K562 (cell line): ENCODE measurements around the gene CKMT2. TPM values are rescaled to one million over a fixed set of nuclear protein-coding genes. Genes with fewer than 3 reads are reported as not detected.

Experiments used
- DEAF1 ChIP-seq: fragments of 450-650 bp; formaldehyde crosslinking; IDR thresholded peaks from 2 replicates; pipeline ENCODE4 v1.4.0; 2020; ENCODE audit warnings: mild to moderate bottlenecking, moderate library complexity
- E2F6 ChIP-seq, 2 experiments: IDR thresholded peaks; 2 replicates each; pipeline ENCODE4 v1.6.1; 2011; ENCODE audit warnings: borderline replicate concordance in 1 of 2, control low read depth in 1 of 2, low read depth in 1 of 2, low read length in 1 of 2, mild to moderate bottlenecking in 1 of 2, mixed read lengths in 1 of 2, moderate library complexity in 1 of 2; ENCODE audit not compliant: insufficient read depth in 1 of 2, insufficient read length in 1 of 2, poor library complexity in 1 of 2, severe bottlenecking in 1 of 2; ENCODE audit errors: extremely low read depth in 1 of 2
- EZH2 ChIP-seq: IDR thresholded peaks from 2 replicates; pipeline ENCODE4 v1.6.1; 2012; ENCODE audit warnings: low read depth, mild to moderate bottlenecking, inconsistent platforms, low read length, borderline replicate concordance
- RNF2 ChIP-seq: sonication (generic); IDR thresholded peaks from 2 replicates; pipeline ENCODE4 v1.6.1; 2016
- polyA plus RNA-seq, 8 experiments: library from polyadenylated mRNA; depleted of rRNA in 4 of 8; stranded (reverse) in 5 of 8; unstranded in 3 of 8; fragments of >200 nt; fragmentation: Nextera tagmentation in 2 of 8; fragmentation: Illumina TruSeq in 1 of 8; extraction: Ambion mirVana in 2 of 8; extraction: Trizol in 1 of 8; gene quantifications; 2 replicates each; pipeline versions ENCODE4 v1.2.1 to v1.2.3, GENCODE V29; 2011 to 2014; ENCODE audit warnings: inconsistent platforms in 1 of 8, missing spikeins in 1 of 8
- total RNA-seq, 7 experiments: library from RNA; depleted of rRNA in 6 of 7; stranded (reverse); fragments of >200 nt in 6 of 7; fragmentation: Illumina TruSeq in 2 of 7; extraction: Trizol in 2 of 7; gene quantifications; 2 replicates each; pipeline versions ENCODE4 v1.2.1 to v1.2.3, GENCODE V29; 2011 to 2021; ENCODE audit warnings: low replicate concordance in 1 of 7
- TF ChIP-seq, protein P1 (sequence below): fragments of 450-650 bp; IDR thresholded peaks from 2 replicates; pipeline ENCODE4 v1.6.1; 2014; ENCODE audit warnings: low read depth, mild to moderate bottlenecking, moderate library complexity, borderline replicate concordance
- TF ChIP-seq, protein P2 (sequence below): sonication (generic); formaldehyde crosslinking; IDR thresholded peaks from 2 replicates; pipeline ENCODE4 v1.8.1; 2023; ENCODE audit warnings: mild to moderate bottlenecking, missing genetic modification reagents, moderate library complexity

The CKMT2 gene
- total and polyA plus RNA-seq, 9 of the 15 experiments (the other 6 are each of a cell fraction or from before 2014, with no cell fraction given) = 0.03 TPM; not detected in 8

DNA sequence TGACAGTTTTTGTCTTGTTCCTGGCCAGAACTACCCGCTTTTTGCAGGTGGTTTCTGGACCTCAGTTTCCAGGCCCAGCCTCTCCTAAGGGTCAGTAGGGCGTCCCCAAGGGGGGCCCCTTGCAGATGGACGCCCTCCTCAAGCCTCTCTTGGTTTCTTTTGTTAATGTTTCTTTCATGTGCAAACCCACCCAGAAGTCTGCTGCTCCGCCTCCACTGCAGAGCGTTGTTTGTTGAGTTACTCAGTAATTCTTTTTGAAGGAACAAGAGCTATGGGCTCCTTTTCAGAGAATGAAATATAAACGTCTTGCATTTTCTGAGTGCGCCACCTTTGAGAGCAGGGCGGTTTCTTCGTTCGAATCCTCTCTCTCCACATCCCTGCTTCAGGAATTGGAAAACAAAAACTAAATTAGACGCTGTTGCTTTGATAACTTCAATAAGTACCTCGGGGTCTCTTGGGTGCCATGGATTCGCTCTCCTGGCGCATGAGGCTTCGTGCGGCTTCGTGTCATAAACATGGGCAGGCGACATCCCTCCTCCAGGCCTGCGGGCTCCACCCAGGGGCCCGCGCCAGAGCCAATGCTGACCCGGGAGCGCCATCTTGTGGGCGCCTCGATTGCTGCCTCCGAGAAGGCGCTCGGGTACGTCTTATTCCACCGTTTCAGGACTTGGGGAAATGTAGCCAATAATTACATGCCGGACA lies 38.3 kb upstream of the CKMT2 start (continued):
- TF ChIP-seq DEAF1 = peak; percentile 85
- TF ChIP-seq, protein P1, sequence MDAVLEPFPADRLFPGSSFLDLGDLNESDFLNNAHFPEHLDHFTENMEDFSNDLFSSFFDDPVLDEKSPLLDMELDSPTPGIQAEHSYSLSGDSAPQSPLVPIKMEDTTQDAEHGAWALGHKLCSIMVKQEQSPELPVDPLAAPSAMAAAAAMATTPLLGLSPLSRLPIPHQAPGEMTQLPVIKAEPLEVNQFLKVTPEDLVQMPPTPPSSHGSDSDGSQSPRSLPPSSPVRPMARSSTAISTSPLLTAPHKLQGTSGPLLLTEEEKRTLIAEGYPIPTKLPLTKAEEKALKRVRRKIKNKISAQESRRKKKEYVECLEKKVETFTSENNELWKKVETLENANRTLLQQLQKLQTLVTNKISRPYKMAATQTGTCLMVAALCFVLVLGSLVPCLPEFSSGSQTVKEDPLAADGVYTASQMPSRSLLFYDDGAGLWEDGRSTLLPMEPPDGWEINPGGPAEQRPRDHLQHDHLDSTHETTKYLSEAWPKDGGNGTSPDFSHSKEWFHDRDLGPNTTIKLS = no peak
- peak; percentile 80 to 93 for TF ChIP-seq E2F6 (IDR thresholded peaks at IDR 0.05; ENCODE audit: borderline replicate concordance in 1 of 2, extremely low read depth in 1 of 2, insufficient read depth in 1 of 2, insufficient read length in 1 of 2, low read depth in 1 of 2, low read length in 1 of 2, poor library complexity in 1 of 2, severe bottlenecking in 1 of 2)
- TF ChIP-seq, protein P2, sequence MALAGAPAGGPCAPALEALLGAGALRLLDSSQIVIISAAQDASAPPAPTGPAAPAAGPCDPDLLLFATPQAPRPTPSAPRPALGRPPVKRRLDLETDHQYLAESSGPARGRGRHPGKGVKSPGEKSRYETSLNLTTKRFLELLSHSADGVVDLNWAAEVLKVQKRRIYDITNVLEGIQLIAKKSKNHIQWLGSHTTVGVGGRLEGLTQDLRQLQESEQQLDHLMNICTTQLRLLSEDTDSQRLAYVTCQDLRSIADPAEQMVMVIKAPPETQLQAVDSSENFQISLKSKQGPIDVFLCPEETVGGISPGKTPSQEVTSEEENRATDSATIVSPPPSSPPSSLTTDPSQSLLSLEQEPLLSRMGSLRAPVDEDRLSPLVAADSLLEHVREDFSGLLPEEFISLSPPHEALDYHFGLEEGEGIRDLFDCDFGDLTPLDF (CRISPR knock-in tag) = no peak
- no peak for TF ChIP-seq EZH2
- 0 out of 2 replicates have a peak, but pooled peaks have one; percentile 33 for TF ChIP-seq RNF2
